ENCODE results near the gene FBXW8. TPM values are rescaled to one million over a fixed set of nuclear protein-coding genes. Genes with fewer than 3 reads are reported as not detected.

Gene FBXW8
- total and polyA plus RNA-seq, 2 donors (not counting 3 experiments of a cell fraction or from before 2014, with no cell fraction given), result 15.4 TPM

DNA sequence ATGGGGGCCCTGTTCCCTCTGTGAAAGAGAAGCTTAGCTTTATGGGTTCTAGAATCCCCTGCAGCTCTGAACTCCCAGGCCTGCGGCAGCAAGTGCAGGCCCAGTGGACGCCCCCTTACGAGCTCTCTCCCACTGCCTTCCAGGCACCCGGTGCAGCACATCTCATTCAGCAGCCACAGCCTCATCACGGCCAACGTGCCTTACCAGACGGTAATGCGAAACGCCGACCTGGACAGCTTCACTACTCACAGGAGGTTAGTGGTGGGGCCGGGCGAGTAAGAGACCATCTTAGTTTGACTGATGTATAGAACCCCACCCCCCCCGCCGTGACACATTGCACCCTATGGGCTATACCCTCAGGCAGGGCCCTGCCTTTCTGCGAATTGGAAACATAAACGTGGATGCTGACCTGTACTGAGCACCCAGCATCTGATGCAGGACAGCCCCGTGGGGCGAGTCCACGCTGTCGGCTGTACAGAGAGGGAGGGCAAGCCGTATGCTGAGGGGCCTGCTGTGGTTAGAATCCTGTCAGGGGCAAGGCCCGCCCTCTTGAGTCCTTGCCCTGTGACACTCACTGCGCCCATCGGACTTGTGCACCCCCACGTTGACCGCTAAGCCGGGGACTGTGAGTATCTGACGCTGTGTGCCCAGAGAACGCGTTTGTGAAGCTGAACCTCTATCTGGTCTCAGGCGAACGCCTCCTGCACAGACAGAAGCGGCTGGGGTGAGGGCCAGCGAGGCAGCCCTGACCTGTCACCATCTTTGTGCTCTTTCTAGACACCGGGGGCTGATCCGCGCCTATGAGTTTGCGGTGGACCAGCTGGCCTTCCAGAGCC lies 116.7 kb downstream of the FBXW8 start:
- ChIA-PET POLR2A (no interaction called here), CTCF (interaction anchor here (0.9 to 3.0 kb wide), 5 partner anchors 92 to 124 kb away, joined by 3 to 12 read pairs (median 4); no protein-coding TSS in a partner anchor)
- dilution Hi-C loops (cut with MboI; ENCODE audit: extremely low pct_ligation_motif_present, low sequenced_read_pairs) (no loop called here), intact Hi-C loops (cut with micrococcal nuclease) (no loop called here)
- FAIRE-seq, result no peak
- Histone ChIP-seq H3K9ac (replicated peaks; ENCODE audit: extremely low read depth, insufficient read depth, low read length) (no peak overlapping the region), H3K27ac (ENCODE audit: insufficient read depth, low read depth, low read length) (no peak overlapping the region), H3K9me1 (replicated peaks; ENCODE audit: control insufficient read depth, extremely low read depth, insufficient read depth, low read length) (no peaks in the 10 kb centered on the region), H3K4me1 (ENCODE audit: control insufficient read depth, extremely low read depth, insufficient read depth, low read length) (no peaks in the 10 kb centered on the region), H3K4me3 (replicated peaks in 1 of 3; ENCODE audit: insufficient read depth in 1 of 3, low read depth in 1 of 3, low read length in 3 of 3) (no peak overlapping the region), H3K9me3 (replicated peaks; ENCODE audit: control insufficient read depth, insufficient read depth, low read length) (no peaks in the 10 kb centered on the region), H3K79me2 (ENCODE audit: control insufficient read depth, insufficient read depth, low read length) (no peaks in the 10 kb centered on the region), H2AFZ (ENCODE audit: low read depth, low read length) (no peak overlapping the region), H3K4me2 (ENCODE audit: insufficient read depth, low read length) (no peak overlapping the region), H3K36me3 (ENCODE audit: control insufficient read depth in 2 of 2, extremely low read depth in 1 of 2, insufficient read depth in 2 of 2, low read length in 2 of 2) (peaks cover 9 to 31% of the 10 kb centered on the region in 2 experiments), H3K27me3 (ENCODE audit: control insufficient read depth in 2 of 2, insufficient read depth in 2 of 2, low read length in 2 of 2) (no peaks in the 10 kb centered on the region), H4K20me1 (replicated peaks; ENCODE audit: control insufficient read depth, extremely low read depth, insufficient read depth, low read length) (no peaks in the 10 kb centered on the region)
- no peak for DNase-seq (ENCODE audit: low read depth, low spot score)
- TF ChIP-seq, protein P1, sequence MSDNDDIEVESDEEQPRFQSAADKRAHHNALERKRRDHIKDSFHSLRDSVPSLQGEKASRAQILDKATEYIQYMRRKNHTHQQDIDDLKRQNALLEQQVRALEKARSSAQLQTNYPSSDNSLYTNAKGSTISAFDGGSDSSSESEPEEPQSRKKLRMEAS (IDR thresholded peaks at IDR 0.05; ENCODE audit: insufficient read depth, insufficient read length), result no peak
- no TSS peak for BruUV-seq (replicated peaks)

DNA sequence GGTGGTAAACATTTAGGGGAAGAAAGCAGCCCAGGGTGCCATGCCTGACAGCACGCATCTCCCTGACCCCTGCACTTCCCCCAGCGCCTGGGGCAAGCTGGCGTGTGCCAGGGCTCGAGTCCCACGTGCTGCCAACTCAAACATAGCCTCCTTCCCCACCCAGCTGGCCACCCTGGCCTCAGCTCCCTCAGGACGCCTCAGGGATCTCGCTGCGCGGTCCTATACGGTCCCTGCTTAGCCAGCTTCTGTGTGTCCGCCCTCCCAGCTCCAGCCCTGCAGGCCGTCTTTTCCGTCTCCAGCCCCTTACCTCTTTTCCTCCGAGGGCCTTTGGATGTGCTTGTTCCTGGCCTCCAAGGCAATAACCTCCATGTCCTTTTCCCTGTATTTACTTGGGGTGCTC lies 117.5 kb downstream of the FBXW8 start:
- TF ChIP-seq, protein P2, sequence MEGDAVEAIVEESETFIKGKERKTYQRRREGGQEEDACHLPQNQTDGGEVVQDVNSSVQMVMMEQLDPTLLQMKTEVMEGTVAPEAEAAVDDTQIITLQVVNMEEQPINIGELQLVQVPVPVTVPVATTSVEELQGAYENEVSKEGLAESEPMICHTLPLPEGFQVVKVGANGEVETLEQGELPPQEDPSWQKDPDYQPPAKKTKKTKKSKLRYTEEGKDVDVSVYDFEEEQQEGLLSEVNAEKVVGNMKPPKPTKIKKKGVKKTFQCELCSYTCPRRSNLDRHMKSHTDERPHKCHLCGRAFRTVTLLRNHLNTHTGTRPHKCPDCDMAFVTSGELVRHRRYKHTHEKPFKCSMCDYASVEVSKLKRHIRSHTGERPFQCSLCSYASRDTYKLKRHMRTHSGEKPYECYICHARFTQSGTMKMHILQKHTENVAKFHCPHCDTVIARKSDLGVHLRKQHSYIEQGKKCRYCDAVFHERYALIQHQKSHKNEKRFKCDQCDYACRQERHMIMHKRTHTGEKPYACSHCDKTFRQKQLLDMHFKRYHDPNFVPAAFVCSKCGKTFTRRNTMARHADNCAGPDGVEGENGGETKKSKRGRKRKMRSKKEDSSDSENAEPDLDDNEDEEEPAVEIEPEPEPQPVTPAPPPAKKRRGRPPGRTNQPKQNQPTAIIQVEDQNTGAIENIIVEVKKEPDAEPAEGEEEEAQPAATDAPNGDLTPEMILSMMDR (IDR thresholded peaks at IDR 0.05; ENCODE audit: extremely low read depth in 1 of 2, insufficient read depth in 1 of 2, low read depth in 1 of 2, low read length in 2 of 2), result no peak
- TF ChIP-seq GATA2 (IDR thresholded peaks at IDR 0.05; ENCODE audit: insufficient read depth, insufficient read length, low read depth, low read length) (no peak), FOS (IDR thresholded peaks at IDR 0.05; ENCODE audit: borderline replicate concordance, insufficient read depth, low read length) (no peak), POLR2AphosphoS5 (IDR thresholded peaks at IDR 0.05; ENCODE audit: insufficient read depth, low read depth, low read length) (no peak), MYC (IDR thresholded peaks at IDR 0.05; ENCODE audit: low read depth, low read length) (no peak), POLR2A (IDR thresholded peaks at IDR 0.05; ENCODE audit: low read depth, low read length) (no peak), EZH2 (IDR thresholded peaks at IDR 0.05; ENCODE audit: borderline replicate concordance, low read depth, low read length, severe bottlenecking) (no peak), JUN (IDR thresholded peaks at IDR 0.05; ENCODE audit: borderline replicate concordance, insufficient read depth, insufficient read length, low read depth) (no peak)
- TF ChIP-seq, protein P1 (IDR thresholded peaks at IDR 0.05; ENCODE audit: insufficient read depth, insufficient read length), result no peak
- Histone ChIP-seq H4K20me1 (replicated peaks; ENCODE audit: control insufficient read depth, extremely low read depth, insufficient read depth, low read length) (no peaks in the 10 kb centered on the region), H3K27me3 (ENCODE audit: control insufficient read depth in 2 of 2, insufficient read depth in 2 of 2, low read length in 2 of 2) (peaks cover 0 to 4% of the 10 kb centered on the region in 2 experiments), H3K4me2 (ENCODE audit: insufficient read depth, low read length) (no peak overlapping the region), H2AFZ (ENCODE audit: low read depth, low read length) (no peak overlapping the region), H3K4me3 (replicated peaks in 1 of 3; ENCODE audit: insufficient read depth in 1 of 3, low read depth in 1 of 3, low read length in 3 of 3) (no peak overlapping the region), H3K9me1 (replicated peaks; ENCODE audit: control insufficient read depth, extremely low read depth, insufficient read depth, low read length) (no peaks in the 10 kb centered on the region), H3K9ac (replicated peaks; ENCODE audit: extremely low read depth, insufficient read depth, low read length) (no peak overlapping the region), H3K4me1 (ENCODE audit: control insufficient read depth, extremely low read depth, insufficient read depth, low read length) (no peaks in the 10 kb centered on the region), H3K9me3 (replicated peaks; ENCODE audit: control insufficient read depth, insufficient read depth, low read length) (no peaks in the 10 kb centered on the region), H3K36me3 (ENCODE audit: control insufficient read depth in 2 of 2, extremely low read depth in 1 of 2, insufficient read depth in 2 of 2, low read length in 2 of 2) (peaks cover 9 to 31% of the 10 kb centered on the region in 2 experiments), H3K79me2 (ENCODE audit: control insufficient read depth, insufficient read depth, low read length) (no peaks in the 10 kb centered on the region), H3K27ac (ENCODE audit: insufficient read depth, low read depth, low read length) (no peak overlapping the region)
- ChIA-PET CTCF (interaction anchor here (1.0 to 3.0 kb wide), 4 partner anchors 91 to 123 kb away, joined by 4 to 12 read pairs (median 5); no protein-coding TSS in a partner anchor), POLR2A (no interaction called here)
- FAIRE-seq, result no peak
- DNase-seq (ENCODE audit: low read depth, low spot score), result no peak
- no TSS peak for BruUV-seq (replicated peaks)
- dilution Hi-C loops (cut with MboI; ENCODE audit: extremely low pct_ligation_motif_present, low sequenced_read_pairs), result no loop called here
- intact Hi-C loops (cut with micrococcal nuclease), result no loop called here

Data from endothelial cell of umbilical vein (primary cell).